ENCODE results near the gene WDR89.

DNA sequence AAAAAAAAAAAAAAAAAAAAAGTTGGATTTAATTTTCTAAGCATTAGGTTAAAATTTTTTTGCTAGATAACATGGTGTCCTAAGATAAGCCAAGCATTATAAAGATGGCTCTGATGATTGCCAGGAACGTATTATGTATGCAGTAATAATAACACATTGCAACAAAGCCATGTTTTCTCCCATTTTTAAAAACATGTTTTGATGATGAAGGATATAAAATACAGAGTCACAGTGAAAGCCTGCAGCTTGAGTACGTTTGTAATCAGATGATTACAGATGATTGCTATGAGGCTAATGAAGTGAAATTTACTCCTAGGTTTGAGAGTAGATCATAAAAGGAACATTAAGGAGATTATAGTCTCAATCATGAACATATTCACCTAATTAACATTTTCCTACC lies 13.3 kb upstream of the WDR89 start:
- TF ChIP-seq, protein P1, sequence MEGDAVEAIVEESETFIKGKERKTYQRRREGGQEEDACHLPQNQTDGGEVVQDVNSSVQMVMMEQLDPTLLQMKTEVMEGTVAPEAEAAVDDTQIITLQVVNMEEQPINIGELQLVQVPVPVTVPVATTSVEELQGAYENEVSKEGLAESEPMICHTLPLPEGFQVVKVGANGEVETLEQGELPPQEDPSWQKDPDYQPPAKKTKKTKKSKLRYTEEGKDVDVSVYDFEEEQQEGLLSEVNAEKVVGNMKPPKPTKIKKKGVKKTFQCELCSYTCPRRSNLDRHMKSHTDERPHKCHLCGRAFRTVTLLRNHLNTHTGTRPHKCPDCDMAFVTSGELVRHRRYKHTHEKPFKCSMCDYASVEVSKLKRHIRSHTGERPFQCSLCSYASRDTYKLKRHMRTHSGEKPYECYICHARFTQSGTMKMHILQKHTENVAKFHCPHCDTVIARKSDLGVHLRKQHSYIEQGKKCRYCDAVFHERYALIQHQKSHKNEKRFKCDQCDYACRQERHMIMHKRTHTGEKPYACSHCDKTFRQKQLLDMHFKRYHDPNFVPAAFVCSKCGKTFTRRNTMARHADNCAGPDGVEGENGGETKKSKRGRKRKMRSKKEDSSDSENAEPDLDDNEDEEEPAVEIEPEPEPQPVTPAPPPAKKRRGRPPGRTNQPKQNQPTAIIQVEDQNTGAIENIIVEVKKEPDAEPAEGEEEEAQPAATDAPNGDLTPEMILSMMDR (conservative IDR thresholded peaks at IDR 0.05) = no peak
- TF ChIP-seq EZH2 (IDR thresholded peaks at IDR 0.05; ENCODE audit: low read depth) = no peak

All from PC-9 (cell line).